GM21576 (cell line): ENCODE measurements around the gene CNOT6.
"Not testable (repeated sequence)": the region's sequence is repeated elsewhere in the genome, so short reads cannot be mapped to it uniquely, and the experiment has no call there.

ENCODE experiments used
- ATAC-seq: cut with Tn5 transposase; IDR thresholded peaks from one replicate; pipeline ENCODE4 v1.9.1; 2021; ENCODE audit warnings: mild to moderate bottlenecking, moderate library complexity; ENCODE audit not compliant: unreplicated experiment

CNOT6 gene

DNA sequence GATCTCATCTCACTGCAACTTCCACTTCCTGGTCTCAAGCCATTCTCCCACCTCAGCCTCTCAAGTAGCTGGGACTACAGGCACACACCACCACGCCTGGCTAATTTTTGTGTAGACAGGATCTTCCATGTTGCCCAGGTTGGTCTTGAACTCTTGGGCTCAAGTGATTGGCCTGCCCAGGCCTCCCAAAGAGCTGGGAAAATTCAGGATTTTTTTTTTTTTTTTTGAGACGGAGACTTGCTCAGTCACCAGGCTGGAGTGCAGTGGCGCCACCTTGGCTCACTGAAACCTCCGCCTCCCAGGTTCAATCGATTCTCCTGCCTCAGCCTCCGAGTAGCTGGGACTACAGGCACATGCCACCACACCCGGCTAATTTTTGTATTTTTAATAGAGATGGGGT is 21.8 kb downstream of the CNOT6 start:
- not testable (repeated sequence) for ATAC-seq

DNA sequence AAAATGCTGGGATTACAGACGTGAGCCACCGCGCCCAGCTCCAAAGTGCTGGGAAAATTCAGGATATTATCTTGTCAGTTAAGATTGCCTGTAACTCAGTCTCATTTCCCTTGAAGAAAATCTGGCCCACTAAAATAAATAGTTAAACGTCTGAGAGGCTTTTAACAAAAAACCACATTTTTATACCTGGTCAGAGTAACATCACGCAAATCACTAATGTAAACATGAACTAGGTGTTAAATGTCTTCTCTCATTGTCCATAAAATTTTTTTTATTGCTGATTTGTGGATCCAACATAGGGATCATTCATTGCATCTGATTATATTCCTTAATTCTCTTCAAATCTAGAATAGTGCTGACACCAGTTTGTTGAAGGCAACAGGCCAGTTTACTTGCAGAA is 22.3 kb downstream of the CNOT6 start:
- ATAC-seq = no peak

DNA sequence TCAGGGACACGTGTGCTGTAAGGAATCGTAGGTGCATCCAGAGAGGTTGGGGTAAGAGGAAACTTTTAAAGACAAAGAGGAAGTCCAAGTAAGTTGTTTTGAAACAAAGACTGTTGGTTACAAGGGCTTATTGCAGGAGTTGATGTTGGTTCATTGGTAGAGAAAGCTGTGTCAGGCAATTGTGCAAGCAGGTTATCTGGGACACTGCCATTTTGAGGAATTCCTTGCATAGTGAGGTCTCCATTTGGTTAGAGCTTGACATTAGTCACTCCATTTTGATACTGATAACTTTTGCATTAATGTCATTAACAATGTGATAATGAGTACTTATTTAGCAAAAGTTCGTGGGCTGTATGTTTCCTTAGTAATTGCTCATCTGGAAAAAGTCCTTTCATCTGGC is 24.9 kb downstream of the CNOT6 start:
- no peak for ATAC-seq

DNA sequence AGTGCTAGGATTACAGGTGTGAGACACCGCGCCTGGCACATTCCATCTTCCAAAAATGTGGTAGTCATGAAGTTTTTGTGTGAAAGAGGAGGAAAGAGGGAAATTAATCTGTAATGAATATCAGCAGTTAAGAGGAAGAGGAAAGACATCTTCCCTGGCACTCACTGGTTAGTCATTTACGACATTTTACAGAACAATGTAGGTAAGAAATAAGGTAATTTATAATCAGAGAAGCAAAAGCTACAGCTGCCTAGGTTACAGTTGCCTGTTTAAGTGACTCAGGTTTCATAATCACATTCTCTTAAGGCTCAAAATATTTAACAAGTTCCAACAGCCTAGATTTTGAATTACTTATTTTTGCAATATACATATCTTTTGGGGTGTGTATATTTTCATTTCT is 26.9 kb downstream of the CNOT6 start:
- no peak for ATAC-seq

DNA sequence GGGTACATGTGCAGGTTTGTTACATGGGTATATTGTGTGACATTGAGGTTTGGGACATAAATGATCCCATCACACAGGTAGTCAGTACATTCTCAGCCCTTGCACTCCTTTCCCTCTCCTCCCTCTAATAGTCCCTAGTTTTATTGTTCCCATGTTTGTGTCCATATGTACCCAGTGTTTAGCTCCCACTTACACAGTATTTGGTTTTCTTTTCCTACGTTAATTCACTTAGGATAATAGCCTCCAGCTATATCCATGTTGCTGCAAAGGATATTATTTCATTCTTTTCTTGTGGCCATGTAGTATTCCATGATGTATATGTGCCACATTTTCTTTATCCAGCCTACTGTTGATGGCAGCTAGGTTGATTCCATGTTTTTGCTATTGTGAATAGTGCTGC is 27.4 kb downstream of the CNOT6 start:
- no peak for ATAC-seq

DNA sequence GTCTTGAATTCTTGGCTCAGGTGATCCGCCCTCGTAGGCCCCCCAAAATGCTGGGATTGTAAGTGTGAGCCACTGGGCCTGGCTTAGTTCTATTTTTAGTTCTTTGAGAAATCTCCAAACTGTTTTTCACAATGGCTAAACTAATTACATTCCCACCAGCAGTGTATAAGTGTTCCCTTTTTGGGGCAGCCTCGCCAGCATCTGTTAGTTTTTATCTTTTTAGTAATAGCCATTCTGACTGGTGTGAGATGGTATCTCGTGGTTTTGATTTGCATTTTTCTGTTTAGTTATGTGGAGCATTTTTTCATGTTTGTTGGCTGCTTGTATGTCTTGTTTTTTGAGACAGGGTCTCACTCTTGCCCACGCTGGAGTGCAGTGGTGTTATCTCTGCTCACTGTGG is 28.2 kb downstream of the CNOT6 start:
- ATAC-seq = no peak

DNA sequence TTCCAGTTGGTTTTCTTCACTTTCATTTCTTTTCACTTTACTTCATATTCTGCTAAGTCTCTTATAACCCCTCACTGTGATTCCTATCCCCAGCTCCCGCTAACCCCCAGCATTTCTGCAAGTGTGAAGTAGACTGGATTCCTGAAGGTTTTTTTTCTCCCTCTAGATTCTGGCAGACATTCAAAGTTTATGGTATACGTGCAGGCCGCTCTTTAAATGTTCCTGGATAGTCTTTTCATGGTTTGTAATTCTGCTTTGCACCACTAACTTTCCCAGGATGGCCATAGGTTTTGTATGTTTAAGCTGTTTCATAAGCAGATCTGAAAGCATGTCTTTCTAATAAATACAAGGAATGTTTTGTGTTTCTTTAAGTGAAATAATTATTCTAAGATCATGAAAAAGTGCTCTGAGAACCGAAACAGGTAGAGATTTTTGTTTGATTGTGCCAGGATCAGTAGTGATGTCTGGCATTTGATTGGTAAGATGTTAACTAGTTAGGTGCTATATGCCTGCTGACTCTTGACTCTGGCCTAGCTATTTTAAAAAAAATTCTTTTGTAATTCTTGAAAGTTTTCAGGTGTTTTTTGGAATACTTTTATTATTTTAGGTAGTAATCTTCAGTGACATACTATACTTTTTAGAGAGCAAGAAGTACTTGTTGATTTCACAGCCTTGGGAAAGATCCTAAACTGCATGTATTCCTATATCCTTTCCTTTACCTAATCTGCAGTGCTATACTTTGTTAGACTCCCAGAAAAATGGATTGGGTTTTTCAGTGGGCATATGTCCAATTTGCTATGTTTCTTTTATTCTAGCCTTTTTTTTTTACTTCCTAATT is 29.7 kb downstream of the CNOT6 start:
- no peak for ATAC-seq

DNA sequence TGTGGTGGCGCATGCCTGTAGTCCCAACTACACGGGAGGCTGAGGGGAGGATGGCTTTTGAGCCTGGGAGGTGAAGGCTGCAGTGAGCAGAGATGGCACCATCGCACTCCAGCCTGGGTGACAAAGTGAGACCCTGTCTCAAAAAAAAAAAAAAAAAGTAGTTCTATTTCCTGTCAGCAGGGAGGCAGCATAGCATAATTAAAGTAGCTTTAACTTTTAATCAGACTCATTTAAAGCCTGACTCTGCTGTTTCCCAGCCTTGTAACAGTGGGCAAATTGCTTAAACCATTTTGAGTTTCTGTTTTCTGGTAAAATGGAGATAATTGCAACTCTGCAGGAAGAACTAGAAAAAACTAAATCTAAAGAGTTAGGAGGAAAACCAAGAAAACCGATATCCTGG is 31.2 kb downstream of the CNOT6 start:
- ATAC-seq = no peak

DNA sequence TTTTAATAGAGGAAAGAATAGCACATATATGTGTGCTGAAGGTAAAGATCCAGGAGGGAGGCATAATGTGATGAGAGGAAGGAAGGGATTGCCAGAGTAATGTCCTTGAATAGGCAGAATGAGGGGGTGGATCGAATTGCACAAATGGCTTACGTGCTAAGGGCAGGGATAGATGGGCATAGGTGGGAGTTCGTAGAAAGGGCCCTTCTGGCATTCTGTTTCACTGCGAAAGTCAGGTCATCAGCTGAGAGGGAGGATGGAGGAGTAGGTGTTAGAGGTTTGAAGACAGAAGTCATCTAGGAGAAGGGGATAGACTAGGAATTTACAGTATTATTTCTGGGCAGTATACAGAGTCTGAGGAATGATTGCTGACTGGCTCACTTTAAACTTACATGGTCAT is 32.1 kb downstream of the CNOT6 start:
- ATAC-seq = no peak

DNA sequence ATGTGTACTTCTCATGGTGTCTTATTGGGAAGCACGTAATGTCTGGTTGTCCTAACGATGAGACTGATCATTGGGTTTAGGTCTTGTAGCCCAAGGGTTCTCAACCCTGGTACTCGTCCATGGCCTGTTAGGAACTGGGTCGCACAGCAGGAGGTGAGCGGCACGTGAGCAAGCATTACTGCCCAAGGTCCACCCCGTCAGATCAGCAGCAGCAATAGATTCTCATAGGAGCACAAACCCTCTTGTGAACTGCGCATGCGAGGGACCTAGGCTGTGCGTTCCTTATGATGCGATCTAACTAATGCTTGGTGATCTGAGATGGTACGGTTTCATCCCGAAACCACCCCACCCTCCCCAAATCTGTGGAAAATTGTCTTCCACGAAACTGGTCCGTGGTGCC is 33.5 kb downstream of the CNOT6 start:
- ATAC-seq = no peak

DNA sequence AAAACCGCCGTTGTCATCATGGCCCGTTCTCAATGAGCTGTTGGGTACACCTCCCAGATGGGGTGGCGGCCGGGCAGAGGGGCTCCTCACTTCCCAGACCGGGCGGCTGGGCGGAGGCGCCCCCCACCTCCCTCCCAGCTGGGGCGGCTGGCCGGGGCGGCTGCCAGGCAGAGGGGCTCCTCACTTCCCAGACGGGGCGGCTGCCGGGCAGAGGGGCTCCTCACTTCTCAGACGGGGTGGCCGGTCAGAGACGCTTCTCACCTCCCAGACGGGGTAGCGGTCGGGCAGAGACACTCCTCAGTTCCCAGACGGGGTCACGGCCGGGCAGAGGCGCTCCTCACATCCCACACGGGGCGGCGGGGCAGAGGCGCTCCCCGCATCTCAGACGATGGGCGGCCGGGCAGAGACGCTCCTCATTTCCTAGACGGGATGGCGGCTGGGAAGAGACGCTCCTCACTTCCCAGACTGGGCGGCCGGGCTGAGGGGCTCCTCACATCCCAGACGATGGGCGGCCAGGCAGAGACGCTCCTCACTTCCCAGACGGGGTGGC is 36.9 kb downstream of the CNOT6 start:
- ATAC-seq = not testable (repeated sequence)

DNA sequence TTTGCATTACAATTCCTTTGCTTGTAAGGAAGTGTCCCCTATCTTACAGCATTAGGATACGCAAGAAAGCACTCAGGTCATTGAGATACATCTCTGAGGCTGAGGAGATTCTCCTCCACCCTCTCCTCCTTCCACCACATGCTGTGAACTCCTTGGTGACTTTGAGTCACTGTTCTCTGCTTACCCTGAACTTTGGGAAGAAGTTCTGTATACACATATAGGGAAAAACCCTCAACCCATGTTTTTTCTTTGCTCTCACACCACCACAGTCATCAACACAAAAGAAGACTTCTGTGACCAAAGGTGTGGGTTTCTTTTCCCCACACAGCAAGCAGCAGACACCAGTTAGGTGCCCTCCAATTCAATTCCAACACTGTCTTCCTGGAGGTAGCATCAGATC is 38.1 kb downstream of the CNOT6 start:
- no peak for ATAC-seq

DNA sequence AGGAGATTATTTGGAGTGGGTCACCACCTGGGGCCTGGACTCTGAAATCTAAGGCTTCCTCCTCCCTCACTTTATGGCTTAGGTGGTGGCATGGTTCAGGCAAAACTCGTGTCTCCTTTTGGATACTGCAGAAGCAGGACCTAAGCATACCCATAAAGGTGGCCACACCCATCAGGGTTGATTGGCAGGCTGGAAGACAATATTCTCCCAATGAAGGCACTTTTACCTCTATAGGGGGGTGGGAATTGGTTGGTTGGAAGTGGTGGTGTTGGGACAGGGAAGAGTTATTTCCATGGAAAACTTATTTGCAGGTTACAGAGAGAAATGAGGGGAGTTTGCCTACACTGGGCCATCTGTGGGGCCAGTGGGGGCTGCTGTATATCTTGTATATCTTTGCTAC is 39.7 kb downstream of the CNOT6 start:
- no peak for ATAC-seq

DNA sequence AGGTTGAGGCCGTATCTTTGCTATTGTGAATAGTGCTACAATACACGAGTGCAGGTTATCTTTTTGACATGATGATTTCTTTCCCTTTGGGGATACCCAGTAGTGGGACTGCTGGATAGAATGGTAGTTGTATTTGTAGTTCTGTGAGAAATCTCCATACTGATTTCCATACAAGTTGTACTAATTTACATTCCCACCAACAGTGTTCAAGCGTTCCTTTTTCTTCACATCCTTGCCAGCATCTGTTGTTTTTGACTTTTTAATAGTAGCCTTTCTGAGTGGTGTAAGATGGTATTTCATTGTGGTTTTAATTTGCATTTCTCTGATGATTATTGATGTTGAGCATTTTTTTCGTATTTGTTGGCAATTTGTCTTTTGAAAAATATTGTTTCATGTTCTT is 41.4 kb downstream of the CNOT6 start:
- ATAC-seq = no peak

DNA sequence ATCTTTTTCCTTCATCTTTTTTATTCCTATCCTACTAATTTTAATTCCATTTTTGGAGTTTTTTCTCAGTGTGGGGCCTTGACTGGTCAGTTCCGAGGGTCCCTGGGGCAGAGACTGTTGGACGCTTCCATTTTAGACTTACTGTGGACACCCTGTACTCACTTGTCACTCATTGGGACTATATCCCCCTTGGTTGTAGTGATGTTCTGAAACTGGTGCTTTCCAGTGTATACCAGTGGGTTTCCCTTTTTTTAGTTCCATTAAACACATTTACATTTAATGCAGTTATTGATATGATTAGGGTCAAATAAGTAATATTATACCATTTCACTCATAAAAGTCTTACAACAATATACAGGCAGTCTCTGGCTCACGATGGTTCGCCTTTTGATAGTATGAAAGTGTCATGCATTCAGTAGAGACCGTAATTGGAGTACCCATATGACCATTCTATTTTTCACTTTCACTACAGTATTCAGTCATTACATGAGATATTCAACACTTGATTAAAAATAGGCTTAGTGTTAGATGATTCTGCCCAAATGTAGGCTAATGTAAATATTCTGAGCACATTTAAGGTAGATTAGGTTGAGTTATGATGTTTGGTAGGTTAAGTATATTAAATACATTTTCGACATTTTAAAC is 46.0 kb downstream of the CNOT6 start:
- ATAC-seq = peak; percentile 88

DNA sequence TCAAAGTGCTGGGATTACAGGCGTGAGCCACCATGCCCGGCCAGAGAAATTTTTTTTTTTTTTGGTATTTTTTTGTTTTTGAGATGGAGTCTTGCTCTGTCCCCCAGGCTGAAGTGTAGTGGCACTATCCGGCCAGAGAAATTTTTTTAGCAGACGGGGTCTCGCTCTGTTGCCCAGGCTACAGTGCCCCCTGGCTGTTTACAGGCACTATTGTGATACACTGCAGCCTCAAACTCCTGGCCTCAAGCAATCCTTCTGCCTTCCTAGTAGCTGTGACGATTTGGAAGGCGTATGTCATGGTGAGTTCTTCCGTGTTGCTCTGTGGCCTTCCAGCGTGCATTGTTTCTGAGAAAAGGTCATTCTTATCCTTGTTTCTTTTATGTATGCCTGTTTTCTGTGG is 47.5 kb downstream of the CNOT6 start:
- ATAC-seq = no peak

DNA sequence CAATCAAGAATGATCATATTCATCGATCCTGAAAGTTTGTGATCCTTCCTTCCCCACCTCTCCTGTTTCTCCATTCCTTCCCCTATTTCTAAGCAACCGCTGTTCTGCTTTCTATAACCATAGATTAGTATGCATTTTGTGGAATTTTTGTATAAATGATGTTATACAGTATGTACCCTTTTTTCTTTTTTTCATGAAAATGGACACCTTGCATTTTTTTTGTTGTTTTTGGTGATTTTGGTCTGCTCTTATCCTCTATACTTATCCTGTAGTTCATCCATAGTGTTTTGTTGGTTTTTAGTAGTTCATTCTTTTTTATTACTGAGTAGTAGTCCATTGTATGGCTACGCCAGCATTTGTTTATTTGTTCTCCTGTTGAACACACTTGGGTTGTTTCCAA is 51.1 kb downstream of the CNOT6 start:
- no peak for ATAC-seq

DNA sequence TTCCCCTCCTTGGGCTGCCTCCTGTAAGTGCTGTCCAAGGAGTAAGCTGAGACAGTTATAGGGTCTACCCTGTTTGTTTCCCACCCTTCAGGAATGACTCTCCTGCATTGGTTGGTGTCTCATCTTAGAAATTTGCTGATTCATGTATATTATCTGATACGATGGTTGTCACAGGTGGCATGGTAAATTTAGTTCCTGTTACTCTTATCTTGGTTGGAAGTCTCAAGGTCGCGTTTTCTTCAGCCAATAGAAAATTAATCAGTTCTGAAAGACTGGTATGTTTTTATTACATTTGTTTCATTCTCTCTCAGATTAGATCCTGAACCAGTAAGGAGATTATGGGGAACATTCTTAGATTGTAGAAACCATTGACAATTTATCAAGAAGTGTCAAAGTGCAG is 54.4 kb downstream of the CNOT6 start:
- ATAC-seq = no peak

DNA sequence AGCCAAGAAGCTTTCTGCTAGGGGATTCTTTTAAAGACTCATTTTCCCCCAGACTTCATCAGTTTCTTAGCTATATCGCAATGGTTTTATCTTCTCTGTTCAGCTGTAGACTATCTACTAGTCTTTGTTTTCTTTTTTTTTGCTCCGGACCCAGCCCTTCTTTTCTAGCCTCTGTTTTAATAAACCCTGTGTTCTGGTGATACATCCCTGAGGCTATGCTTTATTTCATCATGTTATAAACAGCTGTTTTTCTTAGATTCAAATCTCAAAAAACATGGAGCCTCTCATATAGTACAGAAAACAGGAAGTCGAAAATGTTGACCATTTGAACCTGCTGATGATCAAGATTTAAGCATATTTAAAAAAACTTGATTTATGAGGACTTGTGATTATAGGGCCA is 59.4 kb downstream of the CNOT6 start:
- ATAC-seq = no peak

DNA sequence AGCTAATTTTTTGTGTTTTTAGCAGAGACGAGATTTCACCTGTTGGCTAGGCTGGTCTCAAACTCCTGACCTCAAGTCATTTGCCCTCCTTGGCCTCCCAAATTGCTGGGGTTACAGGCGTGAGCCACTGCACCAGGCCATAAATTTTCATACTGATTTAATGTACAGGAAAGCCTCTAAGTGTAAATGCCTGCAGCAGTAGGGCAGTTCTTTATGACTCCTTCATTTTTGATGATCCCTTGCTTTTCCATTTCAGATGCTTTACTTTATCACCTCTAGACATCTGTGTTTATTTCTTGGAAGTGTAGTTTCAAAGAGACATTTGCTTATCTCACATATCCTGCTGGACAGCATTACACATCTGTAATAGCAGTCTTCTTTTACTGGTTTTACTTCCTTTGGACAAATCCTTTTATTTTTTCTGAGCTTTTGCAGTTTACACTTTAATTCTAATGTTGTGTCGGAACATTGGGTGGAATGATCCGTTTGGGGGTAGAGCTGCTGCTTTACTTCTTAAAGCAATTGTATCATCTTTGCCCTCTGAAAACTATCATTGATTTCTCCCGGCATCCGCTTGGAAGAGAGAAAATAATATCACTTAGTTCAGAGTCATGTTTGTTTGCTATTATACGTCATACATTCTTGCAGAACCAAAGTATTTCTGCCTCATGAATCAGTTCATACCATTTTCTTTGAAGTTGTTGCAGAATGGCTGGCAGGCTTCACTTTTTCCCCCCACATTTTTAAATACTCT is 61.2 kb downstream of the CNOT6 start:
- no peak for ATAC-seq

DNA sequence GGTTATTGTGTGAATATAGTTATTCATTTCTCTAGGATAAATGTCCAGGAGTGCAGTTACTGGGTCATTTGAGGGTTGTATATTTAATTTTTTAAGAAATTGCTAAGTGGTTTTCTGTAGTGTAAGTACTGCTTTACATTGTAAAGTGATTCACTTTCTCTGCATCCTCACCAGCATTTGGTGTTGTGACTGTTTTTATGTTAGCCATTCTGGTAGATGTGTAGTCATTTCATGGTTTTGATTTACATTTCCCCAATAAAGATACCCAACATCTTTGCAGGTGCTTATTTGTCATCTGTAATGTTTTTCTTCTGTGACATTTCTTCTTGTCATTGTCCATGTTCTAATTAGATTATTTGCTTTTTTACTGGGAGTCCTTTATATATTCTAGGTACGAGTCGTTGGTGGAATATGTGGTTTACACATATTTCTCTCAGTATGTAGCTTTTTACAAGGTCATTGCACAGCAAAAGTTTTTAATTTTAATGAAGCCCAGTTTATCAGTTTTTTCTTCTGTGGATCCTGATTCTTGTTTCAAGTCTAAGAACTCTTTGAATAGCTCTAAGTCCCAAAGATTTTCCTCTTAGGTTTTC is 63.1 kb downstream of the CNOT6 start:
- ATAC-seq = no peak
